A673 (cell line): Measurements from ENCODE around the gene FBLN5. TPM values are rescaled to one million over a fixed set of nuclear protein-coding genes. Genes with fewer than 3 reads are reported as not detected.

Source experiments
- BruUV-seq: library from RNA; stranded (reverse); fragments of 400-500 nt; replicated peaks from 2 replicates; lab custom pipeline; 2021; lab: Mats Ljungman, UMichigan
- CTCF ChIA-PET: fragments of 300-600 bp; sonication (Branson Sonifier 250); formaldehyde crosslinking; loops from one replicate; lab custom pipeline; 2022; ENCODE audit warnings: antibody characterized with exemption; lab: Charles Lee
- POLR2A ChIA-PET: fragments of 300-600 bp; sonication (Branson Sonifier 250); formaldehyde crosslinking; loops from one replicate; lab custom pipeline; 2022; ENCODE audit warnings: antibody characterized with exemption; ENCODE audit not compliant: low non-redundant PET; lab: Charles Lee
- DNase-seq: peaks from one replicate; pipeline ENCODE4 v3.0.0-alpha.2; 2015; ENCODE audit warnings: low spot score
- H3K27ac ChIP-seq: fragments of 200-600 bp; sonication (generic); 2 replicates; pipeline ENCODE4 v1.5.1; 2016; ENCODE audit warnings: mixed run types, low read depth, mild to moderate bottlenecking, mixed read lengths, antibody characterized with exemption, low read length; ENCODE audit not compliant: poor library complexity, severe bottlenecking
- H3K27me3 ChIP-seq: fragments of 200-600 bp; sonication (generic); replicated peaks from 2 replicates; pipeline ENCODE4 v1.6.1; 2017; ENCODE audit warnings: mixed run types, low read depth, mild to moderate bottlenecking, mixed read lengths, antibody characterized with exemption, low read length; ENCODE audit not compliant: insufficient read depth, poor library complexity
- H3K36me3 ChIP-seq: fragments of 200-600 bp; sonication (generic); 2 replicates; pipeline ENCODE4 v1.6.1; 2016; ENCODE audit warnings: mixed run types, mild to moderate bottlenecking, mixed read lengths, antibody characterized with exemption, low read length; ENCODE audit not compliant: insufficient read depth, poor library complexity, severe bottlenecking
- H3K4me1 ChIP-seq: fragments of 200-600 bp; sonication (generic); 2 replicates; pipeline ENCODE4 v1.6.1; 2017; ENCODE audit warnings: mixed run types, mild to moderate bottlenecking, mixed read lengths, antibody characterized with exemption, low read length; ENCODE audit not compliant: insufficient read depth, poor library complexity, severe bottlenecking
- H3K4me3 ChIP-seq: fragments of 200-600 bp; sonication (generic); 2 replicates; pipeline ENCODE4 v1.5.1; 2016; ENCODE audit warnings: low read depth, mixed run types, mild to moderate bottlenecking, mixed read lengths, low read length; ENCODE audit not compliant: poor library complexity, severe bottlenecking
- H3K9me3 ChIP-seq: fragments of 200-600 bp; sonication (generic); 2 replicates; pipeline ENCODE4 v1.6.1; 2016; ENCODE audit warnings: mixed run types, low read depth, mild to moderate bottlenecking, mixed read lengths, antibody characterized with exemption, low read length; ENCODE audit not compliant: poor library complexity, severe bottlenecking
- CTCF ChIP-seq: fragments of 300-800, 200-600 bp; sonication (generic); conservative IDR thresholded peaks from 2 replicates; pipeline ENCODE4 v1.5.1; 2017; ENCODE audit warnings: low read depth, mild to moderate bottlenecking, antibody characterized with exemption, low read length, moderate library complexity, mixed read lengths
- EZH2 ChIP-seq: fragments of 200-600 bp; sonication (generic); IDR thresholded peaks from 2 replicates; pipeline ENCODE4 v1.6.1; 2017; ENCODE audit warnings: borderline replicate concordance, low read depth, mild to moderate bottlenecking, mixed read lengths, antibody characterized with exemption, low read length; ENCODE audit not compliant: poor library complexity, severe bottlenecking
- intact Hi-C: fragments of 100-400 bp; cut with micrococcal nuclease; formaldehyde crosslinking; loops from one replicate; pipeline ENCODE4 v1.10.0; 2022; ENCODE audit not compliant: unreplicated experiment
- total RNA-seq: library from RNA; stranded (reverse); gene quantifications from 2 replicates; pipeline ENCODE4 v1.2.3, GENCODE V29; 2021

Gene FBLN5
- total RNA-seq, 1 experiment from 2014 or later: 10.7 TPM

- no peaks in the 10 kb centered on the region for H3K9me3 ChIP-seq
- DNase-seq: peak; percentile 43
- H3K27ac ChIP-seq: no peak overlapping the region
- intact Hi-C loops: no loop called here
- no peaks in the 10 kb centered on the region for H3K27me3 ChIP-seq
- H3K4me1 ChIP-seq: no peaks in the 10 kb centered on the region
- CTCF ChIA-PET: no interaction called here
- H3K4me3 ChIP-seq: no peak overlapping the region
- BruUV-seq: no TSS peak
- H3K36me3 ChIP-seq: no peaks in the 10 kb centered on the region
- POLR2A ChIA-PET: no interaction called here
- TF ChIP-seq CTCF (no peak), EZH2 (no peak)
These were observed 50.3 kb downstream of the FBLN5 start for GRCh38 chr14:91897106-91897701.

GRCh38 chr14:91896419-91896818 lies 51.1 kb downstream of the FBLN5 start:
- TF ChIP-seq CTCF (no peak), EZH2 (no peak)
- CTCF ChIA-PET: no interaction called here
- Histone ChIP-seq H3K4me1 (no peaks in the 10 kb centered on the region), H3K27me3 (no peaks in the 10 kb centered on the region), H3K36me3 (no peaks in the 10 kb centered on the region), H3K27ac (no peak overlapping the region), H3K4me3 (no peak overlapping the region), H3K9me3 (no peaks in the 10 kb centered on the region)
- POLR2A ChIA-PET: no interaction called here
- no TSS peak for BruUV-seq
- no peak for DNase-seq
- intact Hi-C loops: no loop called here

GRCh38 chr14:91893669-91894068 lies 53.8 kb downstream of the FBLN5 start:
- BruUV-seq: no TSS peak
- H3K27me3 ChIP-seq: no peaks in the 10 kb centered on the region
- H3K36me3 ChIP-seq: no peaks in the 10 kb centered on the region
- intact Hi-C loops: no loop called here
- no peak for TF ChIP-seq CTCF
- no peak for TF ChIP-seq EZH2
- no peak overlapping the region for H3K4me3 ChIP-seq
- POLR2A ChIA-PET: no interaction called here
- DNase-seq: no peak
- no peak overlapping the region for H3K27ac ChIP-seq
- H3K4me1 ChIP-seq: no peaks in the 10 kb centered on the region
- no peaks in the 10 kb centered on the region for H3K9me3 ChIP-seq
- CTCF ChIA-PET: interaction anchor here (1.0 kb wide), 1 partner anchor 18 kb away, joined by 3 read pairs; no protein-coding TSS in a partner anchor
